CD4-positive, alpha-beta T cell treated with Interleukin-12 subunit alpha and Interleukin-12 subunit beta, for 1 hour (primary cell): ENCODE results near the gene SLC30A3.

Experiments used
- DNase-seq: peaks from one replicate; pipeline ENCODE4 v3.0.0-alpha.2; 2020

Gene SLC30A3

DNA sequence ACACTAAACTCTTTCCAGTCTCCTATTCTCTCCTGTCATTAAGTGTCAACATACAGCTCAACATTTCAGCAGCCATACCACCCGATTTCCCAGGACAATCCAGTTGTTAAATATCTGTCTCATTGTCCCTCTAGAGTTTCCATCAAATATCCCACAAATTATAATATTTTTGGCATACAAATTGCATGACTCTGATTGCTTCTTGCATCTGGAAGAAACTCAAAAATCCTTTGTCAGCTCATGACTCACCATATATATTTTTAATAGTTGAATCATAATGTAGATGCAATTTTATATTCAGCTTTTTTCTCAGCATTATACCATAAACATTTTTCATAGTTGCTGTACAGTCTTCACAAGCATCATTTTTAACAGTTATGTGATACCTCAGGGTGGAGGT is 7.2 kb downstream of the SLC30A3 start:
- no peak for DNase-seq

DNA sequence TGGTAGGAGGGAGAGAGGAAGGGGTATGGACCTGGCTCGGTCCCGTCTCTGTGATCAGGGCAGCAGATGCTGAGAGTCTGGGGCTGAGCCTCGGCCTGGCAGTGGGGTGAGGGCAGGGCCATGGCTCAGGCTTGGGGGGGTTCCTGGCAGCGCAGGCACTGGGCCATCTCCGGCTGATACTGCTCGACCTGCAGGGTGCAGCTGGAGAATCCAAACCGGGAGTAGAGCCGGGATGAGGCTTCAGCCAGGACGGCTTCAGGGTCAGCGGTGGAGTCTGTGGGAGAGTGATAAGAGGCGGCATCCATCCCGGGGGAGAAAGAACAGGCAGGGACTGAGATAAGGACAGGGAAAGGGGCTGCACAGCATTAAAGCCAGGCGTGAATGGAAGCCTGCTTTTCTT is 7.7 kb downstream of the SLC30A3 start:
- no peak for DNase-seq

GRCh38 chr2:27251766-27252165 is 11.1 kb downstream of the SLC30A3 start:
- DNase-seq: no peak

DNA sequence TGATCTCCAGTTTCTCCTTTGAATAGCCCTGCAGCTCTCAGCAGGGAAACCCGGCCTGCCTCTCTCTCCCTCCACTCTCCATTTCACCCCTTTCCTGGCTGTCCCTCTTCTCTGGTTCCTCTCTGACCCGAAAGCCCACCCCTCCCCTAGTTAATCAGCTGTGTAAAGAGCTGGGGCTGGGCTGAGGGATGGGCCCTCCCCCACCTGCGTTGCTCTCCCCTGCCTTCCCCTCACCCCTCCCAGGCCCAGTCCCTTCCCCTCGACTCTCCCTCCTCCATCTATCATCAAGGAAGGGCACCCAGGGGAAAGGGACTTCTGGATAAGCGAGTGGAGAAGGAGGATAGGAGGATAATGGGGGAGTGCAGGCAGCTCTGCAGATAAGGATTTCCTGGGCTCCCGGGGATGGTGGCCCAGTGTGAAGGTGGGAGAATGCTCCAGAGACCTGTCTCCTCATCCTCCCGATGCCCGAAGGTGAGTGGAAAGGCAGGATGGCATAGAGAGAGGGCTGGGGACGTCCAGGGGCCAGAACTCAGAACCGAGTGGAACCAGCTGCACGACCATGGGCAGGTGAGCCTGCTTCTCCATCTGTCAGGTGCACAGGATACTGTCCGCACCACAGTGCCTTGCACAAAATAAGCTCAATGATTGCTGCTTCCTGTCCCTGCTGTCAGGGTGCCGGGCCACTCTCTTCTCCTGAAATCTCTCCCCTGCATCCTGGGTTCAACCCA is 12.0 kb downstream of the SLC30A3 start:
- no peak for DNase-seq

DNA sequence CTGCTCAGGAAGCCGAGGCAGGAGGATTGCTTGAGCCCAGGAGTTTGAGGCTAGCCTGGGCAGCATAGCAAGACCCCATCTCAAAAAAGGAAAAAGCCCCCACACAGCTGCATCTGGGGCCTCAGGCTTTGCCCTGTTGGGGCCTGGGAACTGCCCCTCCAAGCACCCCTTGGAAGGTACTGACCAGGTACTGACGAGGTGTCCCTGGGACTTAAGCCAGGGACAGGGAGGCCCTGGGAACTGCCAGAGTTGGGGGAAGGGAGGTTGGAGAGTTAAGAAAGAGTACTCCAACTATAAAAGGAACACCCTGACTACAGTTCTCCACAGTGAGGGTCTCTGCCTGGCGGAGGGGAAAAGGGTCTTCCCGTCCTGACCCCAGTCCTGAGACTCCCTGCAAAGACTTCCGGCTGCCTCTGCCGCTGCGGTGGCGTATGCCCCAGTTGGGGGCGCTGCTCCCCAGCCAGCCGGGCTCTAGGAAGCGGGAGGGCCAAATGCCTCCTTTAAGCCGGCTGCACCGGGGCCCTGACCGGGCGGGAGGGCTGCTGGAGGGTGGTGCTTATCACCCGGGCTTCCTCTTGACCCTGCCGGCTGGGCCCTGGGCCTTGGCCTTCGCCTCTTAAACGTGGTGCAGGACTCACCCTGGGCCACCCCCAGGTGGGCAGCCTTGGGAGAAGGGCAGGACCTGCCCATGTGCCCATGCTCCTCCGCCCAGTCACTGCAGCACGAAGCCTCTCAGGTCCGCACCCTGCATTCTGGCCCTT is 12.8 kb downstream of the SLC30A3 start:
- peak; percentile 45 for DNase-seq

DNA sequence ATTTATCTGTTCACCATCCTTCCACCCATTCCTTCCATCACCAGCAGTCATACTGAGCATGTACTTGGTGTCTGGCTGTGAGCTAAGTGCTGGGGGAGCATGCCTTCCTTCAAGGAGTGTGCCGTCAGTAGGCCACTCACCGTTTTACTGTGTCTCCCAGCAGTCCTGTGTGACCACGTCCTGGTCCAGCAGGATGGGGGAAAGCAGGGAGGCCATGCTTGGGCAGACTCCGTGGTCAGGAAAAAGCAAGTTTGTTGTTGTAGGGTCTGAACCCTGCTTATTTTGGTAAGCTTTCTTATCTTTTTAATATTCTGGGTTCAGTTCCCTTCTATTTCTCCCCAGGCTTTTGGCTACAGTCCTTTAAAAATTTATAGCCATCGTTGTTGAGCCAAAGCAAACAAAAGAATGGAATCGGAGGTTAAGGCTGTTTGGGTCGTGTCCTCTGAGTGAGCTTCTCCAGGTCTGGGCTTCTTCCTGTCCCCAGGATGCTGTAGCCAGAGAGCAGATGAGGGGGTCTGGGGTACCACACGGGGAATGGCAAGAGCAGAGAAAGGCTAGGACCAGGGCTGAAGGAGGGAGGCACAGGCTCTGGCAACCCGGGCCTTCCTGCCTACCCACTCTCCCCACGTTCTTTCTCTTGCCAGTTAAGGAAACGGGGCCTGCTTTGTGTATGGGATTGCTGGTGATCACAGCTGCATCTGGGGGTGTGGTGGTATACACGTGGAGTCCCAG is 13.5 kb downstream of the SLC30A3 start:
- DNase-seq: no peak

GRCh38 chr2:27247893-27248292 is 15.0 kb downstream of the SLC30A3 start:
- no peak for DNase-seq

DNA sequence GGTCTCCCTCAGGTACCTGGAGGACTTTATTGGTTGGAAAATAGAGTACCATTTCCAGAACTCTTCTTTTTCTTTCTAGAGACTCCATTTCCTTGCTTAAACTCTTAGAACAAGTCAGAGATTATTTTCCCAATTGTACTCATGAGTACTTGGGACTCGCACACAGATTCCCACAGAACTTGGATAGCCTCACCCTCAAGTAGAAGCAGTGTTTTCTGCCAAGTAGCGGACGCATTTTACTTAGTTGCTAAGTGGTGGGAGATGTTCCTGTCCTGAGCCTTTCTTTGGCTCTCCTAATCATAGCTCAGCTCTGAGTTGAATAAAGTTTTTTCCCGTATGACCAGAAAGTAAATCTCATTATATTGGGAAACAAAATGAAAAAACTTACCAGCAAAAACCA is 17.2 kb downstream of the SLC30A3 start:
- DNase-seq: no peak

DNA sequence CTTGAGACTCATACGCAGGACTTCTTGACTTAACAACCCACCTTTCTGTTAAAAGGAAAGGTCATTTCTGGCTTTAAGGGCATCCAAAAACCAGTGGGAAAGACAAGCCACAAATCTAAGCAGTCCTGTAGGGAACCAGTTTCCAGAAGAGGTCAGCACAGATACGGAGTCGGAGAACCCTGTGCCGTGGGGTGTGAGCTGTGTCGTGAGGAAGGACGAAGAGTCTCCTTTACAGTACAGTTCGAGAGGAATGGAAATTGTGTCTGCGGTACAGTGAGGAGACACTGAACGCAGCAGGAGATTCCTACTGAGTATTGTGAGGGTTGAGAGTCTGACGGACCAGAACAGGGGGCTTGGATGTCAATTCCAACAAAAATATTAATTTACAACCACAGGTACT is 17.7 kb downstream of the SLC30A3 start:
- no peak for DNase-seq

DNA sequence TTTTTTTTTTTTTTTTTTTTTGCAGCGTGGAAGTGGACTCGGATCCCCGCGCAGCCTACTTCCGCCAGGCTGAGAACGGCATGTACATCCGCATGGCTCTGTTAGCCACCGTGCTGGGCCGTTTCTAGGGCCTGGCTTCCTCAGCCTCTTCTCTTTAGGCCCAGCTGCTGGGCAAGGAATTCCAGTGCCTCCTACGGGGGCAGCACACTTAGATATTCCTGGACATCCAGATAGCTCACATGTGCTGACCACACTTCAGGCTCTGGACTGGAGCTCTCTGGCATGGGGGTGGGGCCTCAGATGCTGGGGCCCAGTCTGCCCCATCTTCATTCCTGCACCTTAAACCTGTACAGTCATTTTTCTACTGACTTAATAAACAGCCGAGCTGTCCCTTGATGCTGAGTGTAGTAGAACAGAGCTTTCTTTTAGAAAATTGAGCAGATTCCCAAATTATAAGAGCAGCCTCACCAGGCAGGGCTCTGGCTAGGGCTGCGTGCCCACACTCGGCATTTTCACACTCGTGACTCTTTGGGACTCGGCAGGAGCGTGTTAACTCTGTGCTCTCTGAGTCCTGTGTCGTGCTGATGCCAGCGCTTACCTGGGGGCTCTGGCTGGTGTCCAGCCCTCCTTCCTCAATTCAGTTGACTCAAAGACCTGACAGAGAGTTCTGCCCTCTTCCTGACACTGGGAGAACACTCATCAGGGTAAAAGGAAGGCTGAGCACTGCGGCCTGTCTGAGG is 19.3 kb downstream of the SLC30A3 start:
- no peak for DNase-seq

GRCh38 chr2:27242614-27242951 is 20.3 kb downstream of the SLC30A3 start:
- DNase-seq: no peak

DNA sequence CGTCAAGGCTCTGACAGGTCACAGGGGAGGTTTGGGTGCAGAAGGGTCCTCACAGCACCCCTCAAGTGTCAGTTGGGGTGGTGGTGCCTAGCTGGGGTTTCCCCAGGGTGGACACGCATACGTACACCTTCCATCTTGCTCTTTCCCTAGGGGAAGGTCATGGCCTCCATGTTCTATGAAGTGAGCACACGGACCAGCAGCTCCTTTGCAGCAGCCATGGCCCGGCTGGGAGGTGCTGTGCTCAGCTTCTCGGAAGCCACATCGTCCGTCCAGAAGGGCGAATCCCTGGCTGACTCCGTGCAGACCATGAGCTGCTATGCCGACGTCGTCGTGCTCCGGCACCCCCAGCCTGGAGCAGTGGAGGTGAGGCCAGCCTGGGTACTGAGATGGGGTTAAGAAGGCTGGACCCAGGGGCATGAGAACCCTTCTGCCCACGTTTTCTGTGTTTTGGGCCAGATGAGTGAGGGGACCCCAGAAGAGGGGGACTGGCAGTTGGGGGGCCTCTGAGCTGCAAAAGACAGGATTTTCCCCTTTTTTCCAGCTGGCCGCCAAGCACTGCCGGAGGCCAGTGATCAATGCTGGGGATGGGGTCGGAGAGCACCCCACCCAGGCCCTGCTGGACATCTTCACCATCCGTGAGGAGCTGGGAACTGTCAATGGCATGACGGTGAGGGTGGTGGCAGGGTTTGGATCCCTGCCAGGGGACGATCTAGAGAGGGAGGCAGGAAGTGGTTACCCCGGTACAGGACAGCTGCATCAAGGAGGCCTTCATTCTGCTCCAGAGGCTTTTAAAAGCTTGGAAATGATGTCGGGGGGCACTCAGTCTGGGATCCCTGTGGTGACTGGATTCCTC is 20.9 kb downstream of the SLC30A3 start:
- peak; percentile 9 for DNase-seq

DNA sequence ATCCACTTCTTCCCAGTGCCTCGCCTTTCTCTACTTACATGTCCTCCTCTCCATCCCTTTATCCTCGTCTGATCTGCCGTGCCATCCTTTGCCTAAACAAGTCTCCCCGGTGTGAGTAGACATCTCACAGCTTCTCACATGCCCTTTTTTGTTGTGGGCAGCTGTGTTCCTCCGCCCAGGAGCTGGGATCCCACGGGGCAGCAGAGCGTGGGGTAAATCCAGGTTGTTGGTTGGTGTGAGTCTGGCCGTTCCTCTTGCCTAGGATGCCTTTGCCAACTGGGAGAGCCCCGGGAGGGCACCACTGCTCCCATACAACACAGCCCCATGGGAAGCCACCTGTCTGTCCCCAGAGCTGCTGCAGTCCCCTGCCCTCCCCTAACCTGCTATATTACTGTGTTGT is 22.4 kb downstream of the SLC30A3 start:
- DNase-seq: no peak

- no peak for DNase-seq
These were observed 23.9 kb downstream of the SLC30A3 start for GRCh38 chr2:27238976-27239375.

GRCh38 chr2:27237341-27237945 is 25.4 kb downstream of the SLC30A3 start:
- no peak for DNase-seq

DNA sequence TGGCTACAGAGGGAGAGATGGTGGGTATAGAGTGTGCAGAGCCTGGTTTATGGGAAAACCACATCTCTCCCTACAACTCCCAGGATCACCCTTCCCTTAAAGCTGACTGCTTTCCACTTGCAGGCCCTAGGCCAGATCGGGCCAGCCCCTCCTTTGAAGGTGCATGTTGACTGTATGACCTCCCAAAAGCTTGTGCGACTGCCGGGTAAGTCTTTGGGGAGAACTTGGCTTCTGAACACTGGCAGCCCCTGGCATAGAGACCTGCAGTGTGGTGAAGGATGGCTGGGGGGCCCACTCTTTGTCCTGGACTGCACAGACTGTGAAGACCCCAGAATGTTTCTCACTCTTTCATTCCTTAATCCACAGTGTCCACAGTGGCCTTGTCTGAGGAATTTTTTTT is 26.2 kb downstream of the SLC30A3 start:
- DNase-seq: no peak

GRCh38 chr2:27236136-27236535 is 26.7 kb downstream of the SLC30A3 start:
- no peak for DNase-seq

- no peak for DNase-seq
These were observed 29.5 kb downstream of the SLC30A3 start for GRCh38 chr2:27233341-27233740.

DNA sequence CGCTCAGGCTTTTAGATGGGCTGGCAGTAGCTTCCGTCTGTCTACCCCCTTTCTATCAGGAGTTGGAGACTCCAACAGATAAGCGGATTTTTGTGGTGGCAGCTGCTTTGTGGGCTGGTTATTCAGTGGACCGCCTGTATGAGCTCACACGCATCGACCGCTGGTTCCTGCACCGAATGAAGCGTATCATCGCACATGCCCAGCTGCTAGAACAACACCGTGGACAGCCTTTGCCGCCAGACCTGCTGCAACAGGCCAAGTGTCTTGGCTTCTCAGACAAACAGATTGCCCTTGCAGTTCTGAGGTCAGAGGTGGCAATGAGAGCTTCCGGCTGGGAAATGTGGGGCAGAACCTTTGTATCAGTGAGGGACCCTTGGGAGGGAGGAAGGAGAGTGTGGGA is 30.9 kb downstream of the SLC30A3 start:
- no peak for DNase-seq

GRCh38 chr2:27227501-27227900 is 35.3 kb downstream of the SLC30A3 start:
- no peak for DNase-seq

DNA sequence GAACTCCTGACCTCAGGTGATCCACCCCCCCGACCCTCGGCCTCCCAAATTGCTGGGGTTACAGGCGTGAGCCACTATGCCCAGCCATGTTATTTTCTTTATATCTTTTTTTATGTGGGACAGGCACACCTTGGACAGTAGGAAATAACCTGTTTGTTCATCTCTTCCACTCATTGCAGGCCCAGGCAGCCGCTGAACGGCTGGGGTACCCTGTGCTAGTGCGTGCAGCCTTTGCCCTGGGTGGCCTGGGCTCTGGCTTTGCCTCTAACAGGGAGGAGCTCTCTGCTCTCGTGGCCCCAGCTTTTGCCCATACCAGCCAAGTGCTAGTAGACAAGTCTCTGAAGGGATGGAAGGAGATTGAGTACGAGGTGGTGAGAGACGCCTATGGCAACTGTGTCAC is 37.3 kb downstream of the SLC30A3 start:
- DNase-seq: no peak

DNA sequence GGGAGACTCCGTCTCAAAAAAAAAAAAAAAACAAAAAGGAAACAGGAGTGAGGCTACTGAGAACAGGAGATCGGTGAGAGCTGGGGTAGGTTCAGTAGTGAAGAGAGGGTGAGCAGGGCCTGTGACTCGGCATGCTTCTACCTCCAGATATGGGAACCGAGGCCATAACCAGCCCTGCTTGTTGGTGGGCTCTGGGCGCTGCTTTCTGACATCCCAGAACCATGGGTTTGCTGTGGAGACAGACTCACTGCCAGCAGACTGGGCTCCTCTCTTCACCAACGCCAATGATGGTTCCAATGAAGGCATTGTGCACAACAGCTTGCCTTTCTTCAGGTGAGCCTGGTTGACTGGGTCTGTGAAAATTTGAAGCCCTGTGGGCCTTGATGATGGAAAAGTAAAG is 39.4 kb downstream of the SLC30A3 start:
- DNase-seq: no peak
